GM19193 (cell line): ENCODE measurements around the gene C1orf87.

Experiments used
- POLR2A ChIP-seq: IDR thresholded peaks from 4 replicates; pipeline ENCODE4 v1.6.1; 2011; ENCODE audit not compliant: insufficient read depth, insufficient read length; ENCODE audit errors: extremely low read depth

C1orf87 gene

DNA sequence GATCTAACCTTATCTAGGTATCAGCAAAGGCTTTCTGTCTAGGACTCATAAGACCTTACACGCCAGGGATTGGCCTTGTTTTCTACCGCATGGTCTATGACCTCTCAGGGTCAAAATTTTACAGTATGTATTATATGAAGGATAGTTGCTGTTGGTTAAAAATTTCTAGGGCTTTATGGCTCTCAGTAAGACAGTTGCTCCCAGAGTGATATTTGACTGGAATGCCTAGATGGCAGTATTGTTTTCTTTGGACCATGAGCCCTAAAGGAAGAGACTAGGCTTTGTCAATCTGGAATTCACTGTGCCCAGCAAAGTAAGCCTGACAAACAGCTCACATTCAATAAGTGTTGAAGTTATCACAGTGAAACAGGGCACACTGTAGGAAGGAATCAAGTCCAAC is 37.6 kb downstream of the C1orf87 start:
- TF ChIP-seq POLR2A, result no peak

GRCh38 chr1:60034999-60035398 is 38.6 kb downstream of the C1orf87 start:
- no peak for TF ChIP-seq POLR2A

DNA sequence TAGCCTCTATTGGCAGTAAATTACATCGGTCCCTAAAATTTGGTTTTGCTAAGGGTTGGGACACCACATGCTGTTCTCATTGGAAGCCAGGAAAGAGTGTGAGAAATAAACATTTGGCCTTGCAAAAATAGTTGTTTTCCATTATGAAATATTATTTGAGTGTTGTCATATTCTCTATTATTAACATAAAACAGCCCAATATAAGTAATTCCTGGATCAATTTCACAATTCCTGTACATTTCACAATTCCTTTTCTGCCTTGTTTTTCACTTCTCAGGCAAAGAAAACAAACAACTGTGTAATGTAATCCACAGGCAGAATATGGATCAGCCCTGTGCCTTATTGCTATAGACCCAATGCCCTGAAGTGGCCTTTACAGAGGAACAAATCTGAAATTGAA is 40.5 kb downstream of the C1orf87 start:
- TF ChIP-seq POLR2A, result no peak

DNA sequence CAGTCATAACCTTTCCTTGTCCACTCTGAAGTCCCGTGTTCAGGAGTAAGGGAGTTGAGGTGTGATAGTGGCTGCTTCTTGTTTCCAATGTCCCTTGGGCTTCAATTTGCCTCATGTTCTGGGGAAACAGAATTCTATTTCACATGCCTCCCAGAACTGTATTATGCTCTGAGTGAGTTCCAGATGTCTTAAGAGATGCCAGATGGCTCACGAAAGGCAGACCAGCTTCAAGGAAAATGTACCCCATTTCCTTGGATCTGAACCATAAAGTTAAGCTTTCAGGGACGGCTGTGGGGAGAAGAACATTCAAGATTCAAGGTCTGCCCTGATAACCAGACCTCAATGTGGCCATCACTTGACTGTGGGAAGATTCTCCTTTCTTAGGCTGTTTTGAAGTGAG is 42.4 kb downstream of the C1orf87 start:
- no peak for TF ChIP-seq POLR2A

DNA sequence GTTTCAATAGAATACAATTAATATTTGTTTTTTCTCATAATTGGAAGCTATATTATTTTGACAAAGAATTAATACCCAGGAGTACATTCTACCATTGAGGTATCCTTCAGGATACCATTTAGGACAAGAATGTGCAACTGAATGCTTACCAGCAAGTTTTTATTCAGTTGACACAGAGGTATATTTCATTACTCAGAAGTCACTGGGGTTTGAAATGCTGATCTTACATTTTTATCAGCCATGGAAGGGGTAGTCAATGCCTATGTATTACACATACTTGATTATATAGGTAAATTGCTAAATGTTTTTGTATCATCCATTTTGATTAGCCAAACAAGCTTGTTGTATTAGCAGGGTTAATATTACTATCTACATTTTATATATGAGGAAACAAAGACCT is 48.0 kb downstream of the C1orf87 start:
- TF ChIP-seq POLR2A, result no peak

GRCh38 chr1:60017508-60018205 is 55.9 kb downstream of the C1orf87 start:
- TF ChIP-seq POLR2A, result no peak

DNA sequence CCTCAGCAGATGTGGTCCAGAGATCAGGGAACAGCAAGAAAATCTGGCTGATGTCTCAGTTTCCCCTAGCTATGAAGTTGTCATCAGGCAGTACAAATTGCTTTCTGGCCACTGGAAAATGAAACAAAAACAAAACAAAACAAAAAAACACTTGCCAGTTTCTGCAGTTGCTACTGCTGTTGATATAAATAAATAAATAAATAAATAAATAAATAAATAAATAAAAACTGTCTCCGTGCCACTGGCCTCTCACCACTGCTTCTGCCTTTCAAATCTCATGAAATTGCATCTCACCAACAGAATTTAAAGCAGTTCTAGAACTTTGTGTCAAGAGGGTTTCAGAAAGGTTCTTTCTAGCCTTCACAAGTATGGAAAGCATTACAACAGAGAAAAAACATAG is 62.9 kb downstream of the C1orf87 start:
- no peak for TF ChIP-seq POLR2A

GRCh38 chr1:60008500-60008899 is 65.1 kb downstream of the C1orf87 start:
- TF ChIP-seq POLR2A, result no peak

DNA sequence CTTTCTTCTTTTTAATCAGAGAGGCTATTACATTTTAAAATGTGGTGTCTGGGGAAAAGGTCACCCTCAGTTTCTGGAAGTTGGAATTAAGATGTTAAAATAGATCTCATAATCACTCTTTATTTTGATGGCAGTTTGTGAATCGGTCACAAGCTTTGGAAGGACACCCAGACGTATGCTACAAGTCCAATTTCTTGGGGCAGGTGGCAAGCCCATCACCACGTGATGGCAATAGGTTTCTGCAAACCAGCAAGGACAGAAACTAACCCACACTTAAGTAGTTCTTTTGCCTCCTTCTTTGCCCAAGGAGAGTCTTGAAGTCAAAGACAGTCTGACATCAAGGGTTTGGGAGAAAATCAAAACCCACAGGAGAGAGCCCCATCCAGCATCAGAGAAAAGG is 72.9 kb downstream of the C1orf87 start:
- TF ChIP-seq POLR2A, result no peak

GRCh38 chr1:59999746-60000145 is 73.8 kb downstream of the C1orf87 start:
- TF ChIP-seq POLR2A, result no peak

DNA sequence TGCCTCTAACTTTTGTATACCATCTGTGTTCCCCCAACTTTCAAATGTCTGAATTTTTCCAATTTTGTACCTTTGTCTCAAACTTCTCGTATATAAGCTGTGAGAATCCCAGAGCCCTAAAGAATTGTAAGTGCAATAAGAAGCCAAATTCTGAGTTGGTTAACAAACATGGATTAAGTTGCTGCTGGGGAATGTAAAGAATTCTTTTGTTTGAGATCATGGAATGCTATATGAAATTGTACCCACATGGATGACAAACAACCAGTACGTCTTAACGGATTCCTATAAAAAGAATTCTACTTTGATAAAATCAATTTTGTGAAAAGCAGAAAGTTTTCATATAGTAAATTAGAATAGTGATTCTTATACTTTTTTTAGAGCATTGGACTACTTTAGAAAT is 74.6 kb downstream of the C1orf87 start:
- no peak for TF ChIP-seq POLR2A

GRCh38 chr1:59997479-59998115 is 76.0 kb downstream of the C1orf87 start:
- no peak for TF ChIP-seq POLR2A

GRCh38 chr1:59994302-59995198 is 79.0 kb downstream of the C1orf87 start:
- TF ChIP-seq POLR2A, result no peak

DNA sequence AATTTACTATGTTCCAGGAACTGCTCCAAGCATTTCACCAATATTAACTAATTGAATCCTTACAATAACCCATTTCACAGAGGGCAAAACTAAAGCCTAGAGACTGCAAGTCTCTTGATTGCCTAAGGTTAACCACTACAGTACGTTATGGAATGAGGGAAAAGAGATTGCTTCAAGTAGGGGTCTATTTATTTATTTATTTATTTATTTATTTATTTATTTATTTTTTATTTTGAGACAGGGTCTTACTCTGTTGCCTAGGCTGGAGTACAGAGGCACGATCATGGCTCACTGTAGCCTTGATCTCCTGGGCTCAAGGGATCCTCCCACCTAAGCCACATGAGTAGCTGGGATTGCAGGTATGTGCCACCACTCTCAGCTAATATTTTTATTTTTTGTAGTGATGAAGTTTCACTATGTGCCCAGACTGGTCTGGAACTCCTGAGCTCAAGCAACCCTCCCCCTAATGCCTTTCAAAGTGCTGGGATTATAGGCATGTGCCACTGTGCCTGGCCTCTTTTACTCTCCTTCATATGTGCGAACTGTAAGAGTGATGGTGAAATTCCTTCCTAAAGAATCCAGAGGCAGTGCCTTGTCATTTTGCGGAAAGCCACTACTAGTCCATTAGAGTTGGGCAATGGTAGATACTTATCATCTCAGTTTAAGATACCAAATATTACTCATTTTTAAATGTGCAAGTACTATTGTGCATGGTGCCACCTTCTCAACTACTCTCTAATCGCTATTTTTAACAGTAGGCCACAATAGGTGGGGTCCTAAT is 81.3 kb downstream of the C1orf87 start:
- no peak for TF ChIP-seq POLR2A

DNA sequence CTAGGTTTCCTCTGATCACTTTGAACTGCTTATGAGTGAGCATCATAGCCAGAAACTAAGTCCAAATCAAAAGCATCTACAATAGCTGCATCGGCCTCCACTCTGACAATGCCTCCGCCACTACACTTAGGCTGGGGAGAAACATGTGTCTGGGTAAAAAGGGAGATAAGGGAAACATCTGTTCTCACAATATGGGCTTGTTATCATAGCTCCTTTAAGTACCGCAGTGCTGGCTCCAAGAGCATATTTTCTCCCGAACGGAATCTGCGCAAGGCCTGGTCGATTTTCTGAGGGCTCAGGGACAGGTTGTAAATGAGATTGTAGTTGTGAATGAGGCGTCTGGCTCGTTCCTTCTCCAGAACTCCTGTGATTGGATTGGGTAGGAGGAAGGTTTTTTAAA is 83.1 kb downstream of the C1orf87 start:
- no peak for TF ChIP-seq POLR2A

DNA sequence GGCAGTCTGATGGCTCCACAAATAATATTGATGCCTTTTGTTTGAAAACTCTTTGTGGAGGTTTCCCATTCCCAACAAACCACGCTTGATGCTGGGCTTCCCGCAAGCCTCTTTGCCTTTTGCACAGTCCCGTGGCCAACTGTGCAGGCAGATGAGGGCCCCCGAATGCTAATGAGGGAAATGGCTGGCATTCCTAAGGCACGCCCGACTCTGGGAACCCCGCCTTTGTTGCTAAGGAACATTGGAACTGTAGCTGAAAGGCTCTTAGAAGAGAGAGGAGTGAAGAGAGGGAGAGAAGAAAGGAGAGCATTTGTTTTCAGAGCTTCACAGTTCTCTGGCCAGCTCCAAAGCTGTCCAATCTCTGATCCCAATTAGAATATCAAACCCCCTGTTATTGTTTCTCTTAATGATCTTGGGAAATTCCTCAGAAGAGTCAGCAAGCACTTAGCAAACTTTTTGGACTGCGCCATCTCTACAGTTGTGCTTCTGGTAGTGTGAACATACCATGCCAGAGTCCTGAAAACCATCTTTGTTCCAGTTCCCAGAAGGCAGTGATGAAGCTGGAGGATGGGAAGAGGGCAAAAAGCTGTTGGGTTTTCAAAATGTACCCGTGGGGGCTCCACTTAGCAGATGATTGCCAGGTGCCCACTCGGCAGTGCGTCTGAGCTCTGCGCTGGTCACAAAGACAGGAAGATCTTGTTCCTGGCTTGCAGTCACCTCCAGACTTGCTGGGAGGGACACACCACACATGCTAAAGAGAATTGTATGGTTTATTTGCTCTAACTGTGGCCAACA is 86.9 kb downstream of the C1orf87 start:
- no peak for TF ChIP-seq POLR2A
